Adrenal gland (tissue), 12 donors: ENCODE measurements around the gene RBM44. TPM values are rescaled to one million over a fixed set of nuclear protein-coding genes. Genes with fewer than 3 reads are reported as not detected.

Experiments used
- DNase-seq, 7 donors: peaks; one replicate each; pipeline ENCODE4 v3.0.0-alpha.2; 2019 to 2020
- H3K27ac ChIP-seq, 5 donors: fragments of 200-600 bp; sonication (generic) in 4 of 5; 1 replicate in 3 of 5; 2 replicates in 2 of 5; pipeline versions ENCODE4 v1.5.1 to v1.8.0; 2016 to 2020; ENCODE audit warnings: mild to moderate bottlenecking in 1 of 5
- H3K27me3 ChIP-seq: fragments of 200-600 bp; 2 replicates; pipeline ENCODE4 v1.8.0; 2021
- H3K36me3 ChIP-seq, 2 donors: fragments of 200-600 bp; replicated peaks in 1 of 2; 1 replicate in 1 of 2; 2 replicates in 1 of 2; pipeline versions ENCODE4 v1.5.1 to v1.8.0; 2018 to 2022
- H3K4me1 ChIP-seq, 2 donors: fragments of 200-600 bp; replicated peaks in 1 of 2; 1 replicate in 1 of 2; 2 replicates in 1 of 2; pipeline versions ENCODE4 v1.5.1 to v1.8.0; 2018 to 2021
- H3K4me3 ChIP-seq, 4 donors: fragments of 200-600 bp; sonication (generic) in 3 of 4; one replicate each; pipeline ENCODE4 v1.5.1; 2016 to 2018
- H3K9me3 ChIP-seq, 3 donors: fragments of 200-600 bp; sonication (generic) in 1 of 3; replicated peaks in 1 of 3; 1 replicate in 2 of 3; 2 replicates in 1 of 3; pipeline versions ENCODE4 v1.5.1 to v1.8.0; 2016 to 2021
- POLR2A ChIP-seq, 2 donors: fragments of 450-650 bp; IDR thresholded peaks; one replicate each; pipeline ENCODE4 v1.6.1; 2017; ENCODE audit warnings: antibody characterized with exemption in 2 of 2, mild to moderate bottlenecking in 2 of 2, moderate library complexity in 1 of 2
- WGBS, 4 donors: extraction: QIAGEN DNeasy Blood & Tissue Kit in 2 of 4; methylation state at CpG; one replicate each; pipeline versions ENCODE4 v1.1.5 to v1.1.7; 2013 to 2017; 5-methylcytosine and 5-hydroxymethylcytosine counted together
- intact Hi-C, 2 donors: fragments of 100-400 bp; cut with DNase I; formaldehyde crosslinking; loops; one replicate each; pipeline versions ENCODE4 v1.14.1 to v1.15.0; 2022 to 2023
- polyA plus RNA-seq, 3 donors: library from polyadenylated mRNA; stranded (reverse); fragments of 200-250 nt in 2 of 3; fragments of 350-450 nt in 1 of 3; fragmentation: Illumina TruSeq in 1 of 3; extraction: RNeasy Lipid Tissue Mini Kit (QIAGEN cat#74804) in 1 of 3; gene quantifications; one replicate each; pipeline ENCODE4 v1.2.3, GENCODE V29; 2013 to 2014
- total RNA-seq, 9 donors: library from RNA; depleted of rRNA in 4 of 9; stranded (reverse); fragments of >200 nt in 4 of 9; fragments of 120-200 nt in 1 of 9; fragmentation: NEBNext Ultra II Directional in 1 of 9; extraction: Animal tissue kit (Norgen Biotek cat#: 25700) in 1 of 9; gene quantifications; one replicate each; pipeline versions ENCODE4 v1.1.0 to v1.2.4, GENCODE V29; 2013 to 2023
- TF ChIP-seq, protein P1 (sequence below), 6 experiments: fragments of 450-650 bp in 4 of 6; fragments of 200-600 bp in 2 of 6; sonication (generic) in 1 of 6; IDR thresholded peaks; 1 replicate in 5 of 6; 2 replicates in 1 of 6; pipeline versions ENCODE4 v1.5.1 to v1.8.0; 2016 to 2021; ENCODE audit warnings: antibody characterized with exemption in 6 of 6, mild to moderate bottlenecking in 2 of 6, moderate library complexity in 1 of 6
- donor health status: healthy with polysubstance abuse.
- donor health status: Bipolar disorder and iron deficiency.
- donor health status: DM: yes; HTN: yes; CAD: no.
- donor health status: DM: no; HTN: no; CAD: no.
- donor health status: DM: no; HTN: no; CAD: no.
- donor health status: DM: yes; HTN: yes; CAD: no.

RBM44 gene
- total and polyA plus RNA-seq, 12 donors: 0.15 to 0.72 (median 0.30) TPM; not detected in 1

- DNase-seq: no peak
- no peaks in the 10 kb centered on the region for H3K9me3 ChIP-seq
- intact Hi-C loops: no loop called here
- TF ChIP-seq, protein P1, sequence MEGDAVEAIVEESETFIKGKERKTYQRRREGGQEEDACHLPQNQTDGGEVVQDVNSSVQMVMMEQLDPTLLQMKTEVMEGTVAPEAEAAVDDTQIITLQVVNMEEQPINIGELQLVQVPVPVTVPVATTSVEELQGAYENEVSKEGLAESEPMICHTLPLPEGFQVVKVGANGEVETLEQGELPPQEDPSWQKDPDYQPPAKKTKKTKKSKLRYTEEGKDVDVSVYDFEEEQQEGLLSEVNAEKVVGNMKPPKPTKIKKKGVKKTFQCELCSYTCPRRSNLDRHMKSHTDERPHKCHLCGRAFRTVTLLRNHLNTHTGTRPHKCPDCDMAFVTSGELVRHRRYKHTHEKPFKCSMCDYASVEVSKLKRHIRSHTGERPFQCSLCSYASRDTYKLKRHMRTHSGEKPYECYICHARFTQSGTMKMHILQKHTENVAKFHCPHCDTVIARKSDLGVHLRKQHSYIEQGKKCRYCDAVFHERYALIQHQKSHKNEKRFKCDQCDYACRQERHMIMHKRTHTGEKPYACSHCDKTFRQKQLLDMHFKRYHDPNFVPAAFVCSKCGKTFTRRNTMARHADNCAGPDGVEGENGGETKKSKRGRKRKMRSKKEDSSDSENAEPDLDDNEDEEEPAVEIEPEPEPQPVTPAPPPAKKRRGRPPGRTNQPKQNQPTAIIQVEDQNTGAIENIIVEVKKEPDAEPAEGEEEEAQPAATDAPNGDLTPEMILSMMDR (IDR thresholded peaks at IDR 0.05): no peak
- no peak for TF ChIP-seq POLR2A (IDR thresholded peaks at IDR 0.05)
- H3K4me1 ChIP-seq: peaks cover 0 to 3% of the 10 kb centered on the region in 2 donors
- no peaks in the 10 kb centered on the region for H3K36me3 ChIP-seq
- H3K4me3 ChIP-seq: no peak overlapping the region
- peaks cover 4% of the 10 kb centered on the region for H3K27me3 ChIP-seq
- peak overlapping the region in 1 of 5 donors; percentile 76 for H3K27ac ChIP-seq
- WGBS, 4 donors: 68 to 83% (median 77%) methylated on average over 12 to 22 of the region's 22 CpGs
These were observed 65.3 kb downstream of the RBM44 start for GRCh38 chr2:237863689-237864443.

- no peaks in the 10 kb centered on the region for H3K4me1 ChIP-seq
- H3K27ac ChIP-seq: peak overlapping the region in 1 of 5 donors; percentile 76
- no peak for DNase-seq
- 69 to 83% (median 76%) methylated on average over 4 to 10 of the region's 10 CpGs for WGBS, 4 donors
- no peaks in the 10 kb centered on the region for H3K9me3 ChIP-seq
- no peaks in the 10 kb centered on the region for H3K36me3 ChIP-seq
- TF ChIP-seq, protein P1 (IDR thresholded peaks at IDR 0.05): no peak
- no peak for TF ChIP-seq POLR2A (IDR thresholded peaks at IDR 0.05)
- intact Hi-C loops: no loop called here
- H3K4me3 ChIP-seq: no peak overlapping the region
- H3K27me3 ChIP-seq: peaks cover 4% of the 10 kb centered on the region
These were observed 65.9 kb downstream of the RBM44 start for GRCh38 chr2:237864444-237864931.

GRCh38 chr2:237864940-237865622 is 66.5 kb downstream of the RBM44 start:
- H3K4me1 ChIP-seq: no peaks in the 10 kb centered on the region
- peaks cover 4% of the 10 kb centered on the region for H3K27me3 ChIP-seq
- TF ChIP-seq, protein P1 (IDR thresholded peaks at IDR 0.05): no peak
- TF ChIP-seq POLR2A (IDR thresholded peaks at IDR 0.05): no peak
- H3K4me3 ChIP-seq: no peak overlapping the region
- H3K9me3 ChIP-seq: no peaks in the 10 kb centered on the region
- H3K36me3 ChIP-seq: no peaks in the 10 kb centered on the region
- intact Hi-C loops: no loop called here
- 80 to 89% (median 81%) methylated on average over 9 of the region's 9 CpGs for WGBS, 4 donors
- H3K27ac ChIP-seq: peak overlapping the region in 1 of 5 donors; percentile 76
- DNase-seq: no peak

DNA sequence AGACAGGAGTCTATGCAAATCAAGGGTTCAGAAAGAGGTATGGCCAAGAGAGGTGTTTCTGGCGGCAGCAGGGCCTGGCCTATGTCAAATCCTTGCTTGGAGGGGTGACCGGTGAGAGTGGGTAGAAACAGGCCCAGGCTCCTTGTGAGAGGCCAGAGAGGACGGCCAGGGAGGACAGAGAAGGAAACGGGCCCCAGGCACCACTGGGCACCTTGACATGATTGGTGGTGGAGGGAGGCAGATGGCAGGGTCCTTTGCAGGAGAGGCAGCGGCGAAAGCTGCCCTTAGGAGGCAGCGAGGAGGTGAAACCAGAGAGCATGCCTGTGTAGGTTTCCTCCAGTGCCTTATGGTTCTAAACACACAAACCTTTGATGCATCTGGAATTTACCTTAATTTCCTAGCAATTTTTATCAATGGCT is 67.1 kb downstream of the RBM44 start:
- WGBS, 4 donors: 90 to 94% (median 93%) methylated on average over 7 of the region's 7 CpGs
- DNase-seq: no peak
- intact Hi-C loops: no loop called here

More for the DNA sequence above, 67.1 kb downstream of the RBM44 start:
- peaks cover 4% of the 10 kb centered on the region for H3K27me3 ChIP-seq
- no peak overlapping the region for H3K4me3 ChIP-seq
- H3K36me3 ChIP-seq: no peaks in the 10 kb centered on the region
- H3K4me1 ChIP-seq: no peaks in the 10 kb centered on the region
- H3K27ac ChIP-seq: peak overlapping the region in 1 of 5 donors; percentile 67
- no peak for TF ChIP-seq POLR2A (IDR thresholded peaks at IDR 0.05)
- TF ChIP-seq, protein P1 (IDR thresholded peaks at IDR 0.05): no peak
- no peaks in the 10 kb centered on the region for H3K9me3 ChIP-seq
